GM23248 (cell line): ENCODE results near the gene BSCL2.

Experiments
- EZH2 ChIP-seq: fragments of 200-600 bp; sonication (generic); IDR thresholded peaks from 2 replicates; pipeline ENCODE4 v1.6.1; 2018; ENCODE audit warnings: antibody characterized with exemption, mild to moderate bottlenecking; ENCODE audit not compliant: insufficient read depth, poor library complexity, severe bottlenecking
- EZH2phosphoT487 ChIP-seq: fragments of 200-600 bp; sonication (generic); IDR thresholded peaks from 2 replicates; pipeline ENCODE4 v1.6.1; 2018; ENCODE audit warnings: antibody characterized with exemption, moderate library complexity, mild to moderate bottlenecking, low read depth; ENCODE audit not compliant: insufficient read depth

GRCh38 chr11:62708392-62708791 is 1.2 kb upstream of the BSCL2 start:
- TF ChIP-seq EZH2 (no peak), EZH2phosphoT487 (no peak)
